ENCODE data around the gene GNA12. TPM values are rescaled to one million over a fixed set of nuclear protein-coding genes. Genes with fewer than 3 reads are reported as not detected.

GNA12 gene
- total RNA-seq, 6 experiments from 2014 or later: 10.3 to 32.1 (median 14.1) TPM

DNA sequence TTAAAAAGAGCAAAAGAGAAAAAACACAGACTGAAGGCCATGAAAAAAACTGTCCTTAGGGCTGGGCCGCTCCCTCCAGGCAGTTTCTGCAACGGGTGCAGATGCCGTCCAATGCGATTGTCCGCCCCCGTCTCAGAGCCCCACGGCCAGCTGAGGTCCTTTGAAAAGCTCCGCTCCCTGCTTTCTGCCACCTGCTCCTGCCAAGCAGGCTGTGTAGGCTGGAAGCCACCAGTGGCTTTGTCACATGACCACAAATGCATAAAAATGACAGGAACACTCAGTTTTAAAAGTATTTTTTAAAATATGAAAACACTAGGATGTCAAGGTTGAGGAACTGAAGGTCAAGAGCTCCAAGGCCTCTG, 84.4 kb downstream of the GNA12 start:
- ATAC-seq: no peak
- TF ChIP-seq, protein P1, sequence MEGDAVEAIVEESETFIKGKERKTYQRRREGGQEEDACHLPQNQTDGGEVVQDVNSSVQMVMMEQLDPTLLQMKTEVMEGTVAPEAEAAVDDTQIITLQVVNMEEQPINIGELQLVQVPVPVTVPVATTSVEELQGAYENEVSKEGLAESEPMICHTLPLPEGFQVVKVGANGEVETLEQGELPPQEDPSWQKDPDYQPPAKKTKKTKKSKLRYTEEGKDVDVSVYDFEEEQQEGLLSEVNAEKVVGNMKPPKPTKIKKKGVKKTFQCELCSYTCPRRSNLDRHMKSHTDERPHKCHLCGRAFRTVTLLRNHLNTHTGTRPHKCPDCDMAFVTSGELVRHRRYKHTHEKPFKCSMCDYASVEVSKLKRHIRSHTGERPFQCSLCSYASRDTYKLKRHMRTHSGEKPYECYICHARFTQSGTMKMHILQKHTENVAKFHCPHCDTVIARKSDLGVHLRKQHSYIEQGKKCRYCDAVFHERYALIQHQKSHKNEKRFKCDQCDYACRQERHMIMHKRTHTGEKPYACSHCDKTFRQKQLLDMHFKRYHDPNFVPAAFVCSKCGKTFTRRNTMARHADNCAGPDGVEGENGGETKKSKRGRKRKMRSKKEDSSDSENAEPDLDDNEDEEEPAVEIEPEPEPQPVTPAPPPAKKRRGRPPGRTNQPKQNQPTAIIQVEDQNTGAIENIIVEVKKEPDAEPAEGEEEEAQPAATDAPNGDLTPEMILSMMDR (IDR thresholded peaks at IDR 0.05): no peak
- Histone ChIP-seq H3K36me3 (no peaks in the 10 kb centered on the region), H3K4me3 (no peak overlapping the region), H3K9me3 (no peaks in the 10 kb centered on the region), H3K27ac (no peak overlapping the region), H3K4me1 (no peaks in the 10 kb centered on the region), H3K27me3 (no peaks in the 10 kb centered on the region)
- WGBS (ENCODE audit: insufficient coverage, low coverage, low lambda C conversion rate, missing lambda C conversion rate): 77% methylated on average over 7 of the region's 8 CpGs
- DNase-seq: no peak
- intact Hi-C loops (cut with DNase I): no loop called here

DNA sequence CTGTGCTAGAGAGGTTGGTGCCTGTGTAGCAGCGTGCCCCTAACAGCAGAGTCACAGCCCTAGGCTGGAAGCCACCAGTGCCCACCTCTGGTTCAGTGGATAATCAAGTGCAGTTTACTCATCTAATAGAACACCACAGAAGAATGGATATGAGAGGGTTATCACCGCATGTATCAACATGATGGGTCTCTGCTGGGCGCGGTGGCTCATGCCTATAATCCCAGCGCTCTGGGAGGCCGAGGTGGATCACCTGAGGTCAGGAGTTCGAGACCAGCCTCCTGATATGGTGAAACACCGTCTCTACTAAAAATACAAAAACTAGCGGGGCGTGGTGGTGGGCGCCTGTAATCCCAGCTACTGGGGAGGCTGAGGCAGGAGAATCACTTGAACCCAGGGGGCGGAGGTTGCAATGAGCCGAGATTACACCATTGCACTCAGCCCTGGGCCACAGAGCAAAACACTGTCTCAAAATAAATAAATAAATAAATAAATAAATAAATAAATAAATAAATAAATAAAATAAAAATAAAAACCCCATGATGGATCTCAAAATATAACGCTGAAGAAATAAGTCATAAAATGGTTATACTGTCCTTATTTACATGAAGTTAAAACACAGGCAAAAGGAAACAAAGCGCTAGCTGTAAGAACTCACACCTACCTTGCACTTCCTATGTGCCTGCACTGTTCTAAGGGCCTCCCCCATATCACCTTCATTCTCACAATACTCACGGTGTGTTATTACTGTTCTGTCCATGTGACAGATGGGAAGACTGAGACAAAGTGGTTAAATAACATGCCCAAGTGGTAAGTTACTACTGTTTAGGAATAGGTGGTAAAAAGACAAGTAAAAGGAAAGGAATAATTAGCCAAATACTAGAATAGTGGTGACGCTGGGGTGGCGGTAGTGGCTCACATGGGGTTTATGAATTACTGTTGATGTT, 85.2 kb downstream of the GNA12 start:
- Histone ChIP-seq H3K4me1 (no peaks in the 10 kb centered on the region), H3K36me3 (no peaks in the 10 kb centered on the region), H3K27me3 (no peaks in the 10 kb centered on the region), H3K9me3 (no peaks in the 10 kb centered on the region), H3K4me3 (no peak overlapping the region), H3K27ac (peak overlapping the region in 2 of 3 donors; percentile 18 to 71)
- no peak for TF ChIP-seq POLR2A (IDR thresholded peaks at IDR 0.05)
- TF ChIP-seq, protein P1 (IDR thresholded peaks at IDR 0.05): no peak
- no peak for DNase-seq
- intact Hi-C loops (cut with DNase I): no loop called here
- ATAC-seq: no peak
- 87% methylated on average over 8 of the region's 18 CpGs for WGBS (ENCODE audit: insufficient coverage, low coverage, low lambda C conversion rate, missing lambda C conversion rate)

DNA sequence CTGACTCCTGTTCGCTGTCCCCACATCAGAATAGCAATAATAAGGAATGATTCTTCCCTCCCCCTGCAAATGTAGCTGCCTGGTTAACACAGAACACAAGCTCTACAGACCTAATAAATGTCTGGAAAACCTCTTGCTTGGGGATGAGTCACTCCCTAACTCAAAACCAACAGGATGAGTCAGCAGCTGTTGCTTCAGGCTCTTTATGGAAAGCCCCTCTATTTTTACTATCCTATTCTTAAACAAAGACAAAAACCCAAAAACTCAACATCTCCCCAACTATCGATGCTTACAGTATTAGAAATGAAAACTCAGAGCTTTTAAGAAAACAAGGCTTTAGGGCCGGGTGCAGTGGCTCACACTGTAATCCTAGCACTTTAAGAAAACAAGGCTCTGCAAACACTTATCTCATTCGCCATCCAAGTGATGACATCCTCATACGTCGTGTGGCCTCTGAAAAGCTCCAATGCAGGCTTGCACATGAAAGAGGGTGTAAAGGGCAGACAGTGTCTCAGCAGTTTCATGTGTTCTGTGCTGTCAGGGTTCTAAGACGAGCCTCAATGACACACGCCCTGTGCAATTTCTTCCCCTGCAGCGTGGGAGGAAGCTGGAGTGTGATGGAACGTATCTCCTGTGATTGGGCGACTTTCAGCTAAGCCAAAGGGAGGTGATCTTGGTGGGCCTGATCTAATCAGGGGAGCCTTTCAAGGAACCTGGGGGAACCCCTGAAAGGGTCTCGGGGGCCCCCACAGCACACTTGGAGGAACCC, 86.0 kb downstream of the GNA12 start:
- H3K27ac ChIP-seq: peak overlapping the region in 2 of 3 donors; percentile 18 to 71
- H3K9me3 ChIP-seq: no peaks in the 10 kb centered on the region
- DNase-seq: no peak
- no peaks in the 10 kb centered on the region for H3K36me3 ChIP-seq
- ATAC-seq: peak; percentile 7 to 77 (median 42)
- no peak overlapping the region for H3K4me3 ChIP-seq
- H3K27me3 ChIP-seq: no peaks in the 10 kb centered on the region
- intact Hi-C loops (cut with DNase I): no loop called here
- H3K4me1 ChIP-seq: no peaks in the 10 kb centered on the region
- WGBS (ENCODE audit: insufficient coverage, low coverage, low lambda C conversion rate, missing lambda C conversion rate): 31% methylated on average over 10 of the region's 12 CpGs
- no peak for TF ChIP-seq POLR2A (IDR thresholded peaks at IDR 0.05)
- TF ChIP-seq, protein P1 (IDR thresholded peaks at IDR 0.05): no peak

DNA sequence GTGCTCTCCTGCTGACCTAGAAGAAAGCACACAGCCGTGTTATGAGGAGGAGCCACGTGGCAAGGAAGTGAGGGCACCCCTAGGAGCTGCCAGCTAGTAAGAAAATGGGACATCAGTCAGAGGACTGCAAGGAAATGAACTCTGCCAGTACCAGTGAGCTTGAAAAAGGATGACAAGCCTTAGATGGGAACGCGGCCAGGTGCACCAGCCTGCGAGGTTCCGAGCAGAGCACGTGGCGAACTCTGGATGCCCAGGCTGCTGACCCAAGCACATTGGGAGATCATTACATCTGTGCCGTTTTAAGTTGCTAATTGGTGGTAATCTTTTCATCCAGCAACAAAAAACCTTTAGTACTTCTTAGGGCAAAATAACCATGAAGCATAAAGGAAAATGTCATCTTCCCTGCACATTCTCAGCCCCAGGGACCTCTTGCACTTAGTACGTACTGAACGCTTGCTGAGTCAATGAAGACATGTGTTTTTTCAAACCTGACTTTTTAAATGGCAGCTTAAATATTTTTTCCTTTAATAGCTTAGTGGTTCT, 86.7 kb downstream of the GNA12 start:
- Histone ChIP-seq H3K27me3 (no peaks in the 10 kb centered on the region), H3K9me3 (no peaks in the 10 kb centered on the region), H3K36me3 (no peaks in the 10 kb centered on the region), H3K27ac (peak overlapping the region in 1 of 3 donors; percentile 71), H3K4me1 (no peaks in the 10 kb centered on the region), H3K4me3 (no peak overlapping the region)
- DNase-seq (no peak), ATAC-seq (no peak)
- TF ChIP-seq, protein P1 (IDR thresholded peaks at IDR 0.05): no peak
- TF ChIP-seq POLR2A (IDR thresholded peaks at IDR 0.05): no peak
- intact Hi-C loops (cut with DNase I): no loop called here
- WGBS (ENCODE audit: insufficient coverage, low coverage, low lambda C conversion rate, missing lambda C conversion rate): 63% methylated on average over 11 of the region's 11 CpGs

All from right lobe of liver (tissue), 6 donors.